HG03460 (cell line): ENCODE measurements around the gene MXD3.
A peak's percentile ranks its signal among the peaks of the same experiment; 100 is the strongest.
"Not testable (repeated sequence)": the region's sequence is repeated elsewhere in the genome, so short reads cannot be mapped to it uniquely, and the experiment has no call there.

Source experiments
- ATAC-seq: cut with Tn5 transposase; IDR thresholded peaks from one replicate; pipeline ENCODE4 v1.9.1; 2021; ENCODE audit not compliant: unreplicated experiment

The MXD3 gene

GRCh38 chr5:177311723-177312648 lies at the start of gene MXD3:
MXD3 (minus strand) TSS chr5:177311898; CDS start chr5:177311830, 68 bp downstream.
- peak; percentile 69 for ATAC-seq

GRCh38 chr5:177360740-177361139 lies 49.0 kb upstream of the MXD3 start:
- not testable (repeated sequence) for ATAC-seq

- ATAC-seq, result no peak
Observed at GRCh38 chr5:177359860-177360259, 48.2 kb upstream of the MXD3 start.

- no peak for ATAC-seq
Observed at GRCh38 chr5:177359451-177359851, 47.8 kb upstream of the MXD3 start.

GRCh38 chr5:177358370-177358819 lies 46.7 kb upstream of the MXD3 start:
- peak; percentile 1 for ATAC-seq

- ATAC-seq, result peak; percentile 90
Observed at GRCh38 chr5:177357459-177358351, 46.0 kb upstream of the MXD3 start, which contains the start of gene RGS14. RGS14 (plus strand) TSS chr5:177357924; CDS start chr5:177358025, 101 bp downstream.

GRCh38 chr5:177357146-177357458 lies 45.4 kb upstream of the MXD3 start:
- no peak for ATAC-seq

- no peak for ATAC-seq
Observed at GRCh38 chr5:177356746-177357145, 45.0 kb upstream of the MXD3 start.

- ATAC-seq, result no peak
Observed at GRCh38 chr5:177355868-177356168, 44.1 kb upstream of the MXD3 start.

GRCh38 chr5:177355162-177355867 lies 43.6 kb upstream of the MXD3 start:
- ATAC-seq, result no peak

GRCh38 chr5:177354711-177355110 lies 43.0 kb upstream of the MXD3 start:
- no peak for ATAC-seq

- no peak for ATAC-seq
Observed at GRCh38 chr5:177354256-177354655, 42.6 kb upstream of the MXD3 start.

GRCh38 chr5:177353093-177353492 lies 41.4 kb upstream of the MXD3 start:
- no peak for ATAC-seq

GRCh38 chr5:177351392-177352329 lies 40.0 kb upstream of the MXD3 start, which contains the start of gene LMAN2:
LMAN2 (minus strand) TSS chr5:177351668; CDS start chr5:177351647, 21 bp downstream.
- ATAC-seq, result peak; percentile 94

- no peak for ATAC-seq
Observed at GRCh38 chr5:177350776-177351391, 39.2 kb upstream of the MXD3 start.

GRCh38 chr5:177349762-177350161 lies 38.1 kb upstream of the MXD3 start:
- no peak for ATAC-seq

- no peak for ATAC-seq
Observed at GRCh38 chr5:177349362-177349647, 37.6 kb upstream of the MXD3 start.

GRCh38 chr5:177347699-177348098 lies 36.0 kb upstream of the MXD3 start:
- no peak for ATAC-seq

GRCh38 chr5:177346820-177347219 lies 35.1 kb upstream of the MXD3 start:
- ATAC-seq, result no peak

GRCh38 chr5:177344891-177345290 lies 33.2 kb upstream of the MXD3 start:
- no peak for ATAC-seq
